Embryonic facial prominence (tissue), 1 donor: Measurements from ENCODE around the gene UAP1L1.
"Not testable (repeated sequence)": the region's sequence is repeated elsewhere in the genome, so short reads cannot be mapped to it uniquely, and the experiment has no call there.

ENCODE experiments used
- DNase-seq: peaks from one replicate; pipeline ENCODE4 v3.0.0-alpha.2; 2016; ENCODE audit errors: extremely low spot score

UAP1L1 gene

GRCh38 chr9:137056739-137057415 is 20.4 kb upstream of the UAP1L1 start:
- no peak for DNase-seq

GRCh38 chr9:137057545-137057944 is 19.8 kb upstream of the UAP1L1 start:
- DNase-seq = no peak

GRCh38 chr9:137058521-137059234 is 18.6 kb upstream of the UAP1L1 start:
- DNase-seq = no peak

- DNase-seq = no peak
Observed at GRCh38 chr9:137062384-137062783, 14.9 kb upstream of the UAP1L1 start.

GRCh38 chr9:137062798-137063197 is 14.5 kb upstream of the UAP1L1 start:
- not testable (repeated sequence) for DNase-seq

- DNase-seq = no peak
Observed at GRCh38 chr9:137063311-137064026, 13.8 kb upstream of the UAP1L1 start.

- DNase-seq = no peak
Observed at GRCh38 chr9:137064027-137064879, 13.1 kb upstream of the UAP1L1 start.

- DNase-seq = no peak
Observed at GRCh38 chr9:137064880-137065164, 12.5 kb upstream of the UAP1L1 start.

- no peak for DNase-seq
Observed at GRCh38 chr9:137065336-137065967, 11.9 kb upstream of the UAP1L1 start.

GRCh38 chr9:137066096-137066861 is 11.0 kb upstream of the UAP1L1 start:
- no peak for DNase-seq

- DNase-seq = no peak
Observed at GRCh38 chr9:137067860-137068538, 9.3 kb upstream of the UAP1L1 start.

GRCh38 chr9:137068539-137069507 is 8.5 kb upstream of the UAP1L1 start:
- no peak for DNase-seq

- no peak for DNase-seq
Observed at GRCh38 chr9:137069508-137070091, 7.7 kb upstream of the UAP1L1 start.

- DNase-seq = peak; percentile 62
Observed at GRCh38 chr9:137070201-137070905, 7.0 kb upstream of the UAP1L1 start, which contains the start of gene SAPCD2. Gene SAPCD2 (minus strand): TSS chr9:137070557. CDS start chr9:137070460, 97 bp downstream.

- DNase-seq = no peak
Observed at GRCh38 chr9:137070906-137071275, 6.4 kb upstream of the UAP1L1 start.

GRCh38 chr9:137071282-137071681 is 6.0 kb upstream of the UAP1L1 start:
- no peak for DNase-seq

- no peak for DNase-seq
Observed at GRCh38 chr9:137073992-137074399, 3.3 kb upstream of the UAP1L1 start.
